Measurements from ENCODE around the gene VWA5B1.

DNA sequence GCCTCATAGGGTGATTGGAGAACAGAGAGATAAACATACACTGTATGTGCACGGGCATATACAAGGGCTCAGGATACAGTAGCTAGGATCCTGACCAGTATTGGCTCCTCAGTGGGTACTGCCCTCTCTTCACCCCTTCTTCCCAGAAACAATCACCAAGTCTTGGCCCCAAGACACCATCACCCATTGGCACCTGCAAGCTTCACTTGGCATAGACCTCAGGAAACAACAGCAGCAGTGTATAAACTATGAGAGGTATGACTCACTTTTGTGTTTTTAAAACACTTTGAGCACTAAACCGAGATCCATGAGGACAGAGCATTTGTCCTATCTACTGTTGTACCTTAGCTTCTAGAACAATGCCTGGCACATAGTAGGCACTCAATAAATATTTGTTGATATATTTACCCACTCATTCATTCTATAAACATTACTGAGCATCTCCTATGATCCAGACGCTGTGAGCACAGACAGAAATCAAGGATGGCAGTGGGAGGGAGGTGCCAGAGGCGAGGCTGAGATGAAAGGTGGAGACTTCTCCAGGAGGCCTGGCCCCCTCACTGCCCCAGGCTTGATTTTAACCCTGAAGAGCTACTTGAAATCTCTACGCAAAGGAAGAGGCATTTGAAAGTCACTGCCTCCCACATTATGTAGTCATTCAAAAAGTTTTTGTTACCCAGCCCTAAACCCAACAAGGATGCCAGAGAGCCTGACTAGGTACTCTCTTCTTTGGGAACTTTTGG lies 100.1 kb downstream of the VWA5B1 start:
- TF ChIP-seq ZNF274 (IDR thresholded peaks at IDR 0.05; ENCODE audit: low read depth, low read length) (no peak), YY1 (IDR thresholded peaks at IDR 0.05; ENCODE audit: insufficient read depth, insufficient read length) (no peak)
